Natural killer cell treated with Interleukin-12 subunit alpha and Interleukin-12 subunit beta and Interleukin-15 and Interleukin-18, amount 100 ng/mL, for 72 hours (primary cell): ENCODE data around the gene NEURL1B. TPM values are rescaled to one million over a fixed set of nuclear protein-coding genes. Genes with fewer than 3 reads are reported as not detected.
"Not testable (repeated sequence)": the region's sequence is repeated elsewhere in the genome, so short reads cannot be mapped to it uniquely, and the experiment has no call there.

Experiments
- ATAC-seq, 2 donors: fragments of 150-1000 bp; cut with Tn5 transposase in 1 of 2; sonication (Bioruptor Pico), chemical (Tn5 transposase) in 1 of 2; 2 replicates each; pipeline ENCODE4 v1.10.0; 2021
- DNase-seq: peaks from one replicate; pipeline ENCODE4 v3.0.0; 2022; ENCODE audit warnings: low spot score
- H3K27ac Mint-ChIP-seq, 2 donors: 1 replicate in 1 of 2; 2 replicates in 1 of 2; pipeline ENCODE4 v1.8.0; 2022; ENCODE audit warnings: mixed read lengths in 2 of 2, mild to moderate bottlenecking in 1 of 2, moderate library complexity in 1 of 2
- H3K27me3 Mint-ChIP-seq, 2 donors: 1 replicate in 1 of 2; 2 replicates in 1 of 2; pipeline ENCODE4 v1.8.0; 2022; ENCODE audit warnings: mixed read lengths in 2 of 2
- H3K36me3 Mint-ChIP-seq: one replicate; pipeline ENCODE4 v1.8.0; 2022; ENCODE audit warnings: mixed read lengths
- H3K4me1 Mint-ChIP-seq, 2 donors: 1 replicate in 1 of 2; 2 replicates in 1 of 2; pipeline ENCODE4 v1.8.0; 2022; ENCODE audit warnings: low read depth in 2 of 2, mixed read lengths in 2 of 2, mild to moderate bottlenecking in 1 of 2
- H3K4me3 Mint-ChIP-seq: one replicate; pipeline ENCODE4 v1.8.0; 2022; ENCODE audit warnings: mixed read lengths
- H3K9me3 Mint-ChIP-seq: 2 replicates; pipeline ENCODE4 v1.8.0; 2022; ENCODE audit warnings: mixed read lengths
- total RNA-seq, 2 donors: library from RNA; stranded (reverse); gene quantifications; one replicate each; pipeline ENCODE4 v1.2.3, GENCODE V29; 2022

The NEURL1B gene
- total RNA-seq, 2 donors from 2014 or later = 0.14 to 0.36 TPM

GRCh38 chr5:172699423-172699822 is 58.4 kb downstream of the NEURL1B start:
- Mint-ChIP-seq H3K27ac (no peak overlapping the region), H3K36me3 (no peaks in the 10 kb centered on the region), H3K4me3 (no peak overlapping the region), H3K4me1 (peaks cover 16 to 20% of the 10 kb centered on the region in 2 donors), H3K9me3 (no peaks in the 10 kb centered on the region), H3K27me3 (peaks cover 11 to 18% of the 10 kb centered on the region in 2 donors)
- ATAC-seq (no peak), DNase-seq (no peak)

GRCh38 chr5:172699999-172700364 is 58.9 kb downstream of the NEURL1B start:
- Mint-ChIP-seq H3K27me3 (peaks cover 14 to 23% of the 10 kb centered on the region in 2 donors), H3K4me1 (peaks cover 16 to 20% of the 10 kb centered on the region in 2 donors), H3K4me3 (no peak overlapping the region), H3K27ac (no peak overlapping the region), H3K36me3 (no peaks in the 10 kb centered on the region), H3K9me3 (no peaks in the 10 kb centered on the region)
- no peak for DNase-seq
- ATAC-seq = no peak

GRCh38 chr5:172700365-172701290 is 59.6 kb downstream of the NEURL1B start:
- Mint-ChIP-seq H3K9me3 (no peaks in the 10 kb centered on the region), H3K4me1 (peaks cover 16 to 20% of the 10 kb centered on the region in 2 donors), H3K4me3 (no peak overlapping the region), H3K27me3 (peaks cover 14 to 25% of the 10 kb centered on the region in 2 donors), H3K36me3 (no peaks in the 10 kb centered on the region), H3K27ac (no peak overlapping the region)
- DNase-seq (peak; percentile 44), ATAC-seq (no peak)

GRCh38 chr5:172701291-172701656 is 60.2 kb downstream of the NEURL1B start:
- peaks cover 19 to 32% of the 10 kb centered on the region in 2 donors for H3K27me3 Mint-ChIP-seq
- peaks cover 16 to 20% of the 10 kb centered on the region in 2 donors for H3K4me1 Mint-ChIP-seq
- no peak for DNase-seq
- ATAC-seq = no peak
- no peaks in the 10 kb centered on the region for H3K9me3 Mint-ChIP-seq
- no peak overlapping the region for H3K27ac Mint-ChIP-seq
- H3K4me3 Mint-ChIP-seq = no peak overlapping the region
- H3K36me3 Mint-ChIP-seq = no peaks in the 10 kb centered on the region

- DNase-seq (no peak), ATAC-seq (no peak)
- H3K9me3 Mint-ChIP-seq = no peaks in the 10 kb centered on the region
- peaks cover 7 to 10% of the 10 kb centered on the region in 2 donors for H3K4me1 Mint-ChIP-seq
- no peak overlapping the region for H3K4me3 Mint-ChIP-seq
- H3K36me3 Mint-ChIP-seq = no peaks in the 10 kb centered on the region
- no peak overlapping the region for H3K27ac Mint-ChIP-seq
- peaks cover 29 to 39% of the 10 kb centered on the region in 2 donors for H3K27me3 Mint-ChIP-seq
Measured at GRCh38 chr5:172703952-172704351, 62.9 kb downstream of the NEURL1B start.

- H3K36me3 Mint-ChIP-seq = no peaks in the 10 kb centered on the region
- H3K27ac Mint-ChIP-seq = no peak overlapping the region
- peaks cover 31 to 35% of the 10 kb centered on the region in 2 donors for H3K27me3 Mint-ChIP-seq
Measured at GRCh38 chr5:172705576-172706084, 64.6 kb downstream of the NEURL1B start.

GRCh38 chr5:172706796-172707195 is 65.7 kb downstream of the NEURL1B start:
- Mint-ChIP-seq H3K27me3 (peaks cover 34% of the 10 kb centered on the region in 2 donors), H3K4me1 (peaks cover 0 to under 1% of the 10 kb centered on the region in 2 donors), H3K36me3 (no peaks in the 10 kb centered on the region), H3K27ac (no peak overlapping the region), H3K9me3 (no peaks in the 10 kb centered on the region), H3K4me3 (no peak overlapping the region)
- ATAC-seq (no peak), DNase-seq (no peak)

More at GRCh38 chr5:172705576-172706084, 64.6 kb downstream of the NEURL1B start:
- no peak for DNase-seq
- Mint-ChIP-seq H3K9me3 (no peaks in the 10 kb centered on the region), H3K4me3 (no peak overlapping the region), H3K4me1 (peaks cover 7 to 10% of the 10 kb centered on the region in 2 donors)
- ATAC-seq = no peak

- no peak overlapping the region for H3K4me3 Mint-ChIP-seq
- H3K27ac Mint-ChIP-seq = no peak overlapping the region
- no peaks in the 10 kb centered on the region for H3K9me3 Mint-ChIP-seq
- no peaks in the 10 kb centered on the region for H3K4me1 Mint-ChIP-seq
- no peaks in the 10 kb centered on the region for H3K36me3 Mint-ChIP-seq
- ATAC-seq = peak; percentile 24 to 40
- no peak for DNase-seq
- H3K27me3 Mint-ChIP-seq = peaks cover 37% of the 10 kb centered on the region in 2 donors
Measured at GRCh38 chr5:172707285-172708182, 66.5 kb downstream of the NEURL1B start.

- no peaks in the 10 kb centered on the region for H3K9me3 Mint-ChIP-seq
- peaks cover 36 to 37% of the 10 kb centered on the region in 2 donors for H3K27me3 Mint-ChIP-seq
- ATAC-seq = no peak
- no peak overlapping the region for H3K27ac Mint-ChIP-seq
- no peaks in the 10 kb centered on the region for H3K4me1 Mint-ChIP-seq
- DNase-seq = no peak
- H3K4me3 Mint-ChIP-seq = no peak overlapping the region
- H3K36me3 Mint-ChIP-seq = no peaks in the 10 kb centered on the region
Measured at GRCh38 chr5:172708183-172708505, 67.1 kb downstream of the NEURL1B start.

GRCh38 chr5:172710676-172711075 is 69.6 kb downstream of the NEURL1B start:
- Mint-ChIP-seq H3K36me3 (no peaks in the 10 kb centered on the region), H3K4me3 (no peak overlapping the region), H3K9me3 (no peaks in the 10 kb centered on the region), H3K4me1 (peaks cover 0 to 5% of the 10 kb centered on the region in 2 donors), H3K27ac (no peak overlapping the region), H3K27me3 (peaks cover 27 to 32% of the 10 kb centered on the region in 2 donors)
- ATAC-seq (no peak), DNase-seq (no peak)

- H3K4me1 Mint-ChIP-seq, H3K4me3 Mint-ChIP-seq, ATAC-seq, H3K9me3 Mint-ChIP-seq, H3K27ac Mint-ChIP-seq, H3K36me3 Mint-ChIP-seq, DNase-seq: not testable (repeated sequence)
- peaks cover 20 to 28% of the 10 kb centered on the region in 2 donors for H3K27me3 Mint-ChIP-seq
Measured at GRCh38 chr5:172711321-172711861, 70.3 kb downstream of the NEURL1B start.

- DNase-seq (no peak), ATAC-seq (no peak)
- no peaks in the 10 kb centered on the region for H3K36me3 Mint-ChIP-seq
- peaks cover 14 to 27% of the 10 kb centered on the region in 2 donors for H3K27me3 Mint-ChIP-seq
- H3K9me3 Mint-ChIP-seq = no peaks in the 10 kb centered on the region
- no peak overlapping the region for H3K4me3 Mint-ChIP-seq
- H3K27ac Mint-ChIP-seq = no peak overlapping the region
- H3K4me1 Mint-ChIP-seq = peaks cover 7 to 13% of the 10 kb centered on the region in 2 donors
Measured at GRCh38 chr5:172712610-172713009, 71.5 kb downstream of the NEURL1B start.

GRCh38 chr5:172713113-172713808 is 72.2 kb downstream of the NEURL1B start:
- Mint-ChIP-seq H3K36me3 (no peaks in the 10 kb centered on the region), H3K27me3 (peaks cover 14 to 25% of the 10 kb centered on the region in 2 donors), H3K9me3 (no peaks in the 10 kb centered on the region), H3K4me3 (no peak overlapping the region), H3K4me1 (peaks cover 7 to 13% of the 10 kb centered on the region in 2 donors), H3K27ac (no peak overlapping the region)
- DNase-seq (peak; percentile 76), ATAC-seq (peak; percentile 52 to 71)
